Measurements from ENCODE around the gene ACVR1C. TPM values are rescaled to one million over a fixed set of nuclear protein-coding genes. Genes with fewer than 3 reads are reported as not detected.

The ACVR1C gene
- total RNA-seq, 1 donor from 2014 or later = 0.18 TPM

- H3K36me3 Mint-ChIP-seq = no peaks in the 10 kb centered on the region
- H3K27me3 Mint-ChIP-seq (ENCODE audit: low read depth) = peaks cover 1% of the 10 kb centered on the region
- no peak for TF ChIP-seq CTCF (IDR thresholded peaks at IDR 0.05; ENCODE audit: unreplicated experiment)
- H3K4me1 Mint-ChIP-seq = no peaks in the 10 kb centered on the region
- no peak overlapping the region for H3K4me3 Mint-ChIP-seq
- H3K27ac Mint-ChIP-seq = no peak overlapping the region
- no peaks in the 10 kb centered on the region for H3K9me3 Mint-ChIP-seq
- DNase-seq (ENCODE audit: low spot score in 2 of 2, unreplicated experiment in 2 of 2) = no peak
These were observed 29.2 kb upstream of the ACVR1C start for GRCh38 chr2:157657858-157658257.

GRCh38 chr2:157657101-157657500 lies 28.4 kb upstream of the ACVR1C start:
- no peaks in the 10 kb centered on the region for H3K9me3 Mint-ChIP-seq
- no peaks in the 10 kb centered on the region for H3K36me3 Mint-ChIP-seq
- H3K4me3 Mint-ChIP-seq = no peak overlapping the region
- no peaks in the 10 kb centered on the region for H3K4me1 Mint-ChIP-seq
- no peak for DNase-seq (ENCODE audit: low spot score in 2 of 2, unreplicated experiment in 2 of 2)
- H3K27ac Mint-ChIP-seq = no peak overlapping the region
- H3K27me3 Mint-ChIP-seq (ENCODE audit: low read depth) = peaks cover 1% of the 10 kb centered on the region
- no peak for TF ChIP-seq CTCF (IDR thresholded peaks at IDR 0.05; ENCODE audit: unreplicated experiment)

- no peak for DNase-seq (ENCODE audit: low spot score in 2 of 2, unreplicated experiment in 2 of 2)
- H3K4me3 Mint-ChIP-seq = no peak overlapping the region
- no peaks in the 10 kb centered on the region for H3K9me3 Mint-ChIP-seq
- peaks cover 18% of the 10 kb centered on the region for H3K27me3 Mint-ChIP-seq (ENCODE audit: low read depth)
- no peak for TF ChIP-seq CTCF (IDR thresholded peaks at IDR 0.05; ENCODE audit: unreplicated experiment)
- no peaks in the 10 kb centered on the region for H3K36me3 Mint-ChIP-seq
- H3K27ac Mint-ChIP-seq = no peak overlapping the region
- H3K4me1 Mint-ChIP-seq = no peaks in the 10 kb centered on the region
These were observed 16.1 kb upstream of the ACVR1C start for GRCh38 chr2:157644776-157645175.

GRCh38 chr2:157631861-157632260 lies 3.2 kb upstream of the ACVR1C start:
- H3K27me3 Mint-ChIP-seq (ENCODE audit: low read depth) = peaks cover 46% of the 10 kb centered on the region
- no peak for TF ChIP-seq CTCF (IDR thresholded peaks at IDR 0.05; ENCODE audit: unreplicated experiment)
- no peak for DNase-seq (ENCODE audit: low spot score in 2 of 2, unreplicated experiment in 2 of 2)

GRCh38 chr2:157627594-157628476 lies 829 bp downstream of the ACVR1C start:
- Mint-ChIP-seq H3K27me3 (ENCODE audit: low read depth) (peaks cover 64% of the 10 kb centered on the region), H3K4me3 (peak overlapping the region; percentile 68), H3K36me3 (no peaks in the 10 kb centered on the region), H3K27ac (no peak overlapping the region), H3K4me1 (peaks cover 6% of the 10 kb centered on the region), H3K9me3 (peaks cover 5% of the 10 kb centered on the region)
- TF ChIP-seq CTCF (IDR thresholded peaks at IDR 0.05; ENCODE audit: unreplicated experiment) = no peak
- DNase-seq (ENCODE audit: low spot score in 2 of 2, unreplicated experiment in 2 of 2) = peak in 1 of 2 experiments; percentile 38

More at GRCh38 chr2:157631861-157632260, 3.2 kb upstream of the ACVR1C start:
- no peaks in the 10 kb centered on the region for H3K9me3 Mint-ChIP-seq
- H3K36me3 Mint-ChIP-seq = no peaks in the 10 kb centered on the region
- H3K4me1 Mint-ChIP-seq = peaks cover 6% of the 10 kb centered on the region
- no peak overlapping the region for H3K4me3 Mint-ChIP-seq
- no peak overlapping the region for H3K27ac Mint-ChIP-seq

Measured in mesothelial cell of epicardium (in vitro differentiated cells).